HL-60 (cell line): Measurements from ENCODE around the gene IRF4.

Source experiments
- DNase-seq, 2 experiments: peaks; one replicate each; pipeline ENCODE4 v3.0.0-alpha.2; 2010 to 2020; ENCODE audit warnings: low read depth in 1 of 2, low spot score in 1 of 2
- H3K27ac ChIP-seq: fragments of 250-450 bp; sonication (Bioruptor Pico); replicated peaks from 2 replicates; pipeline ENCODE4 v1.5.1; 2020; ENCODE audit warnings: mild to moderate bottlenecking, moderate library complexity
- H3K27me3 ChIP-seq: fragments of 250-450 bp; sonication (Bioruptor Pico); 2 replicates; pipeline ENCODE4 v1.5.1; 2021; ENCODE audit warnings: mild to moderate bottlenecking, moderate library complexity; ENCODE audit not compliant: insufficient read depth, poor library complexity, severe bottlenecking
- H3K4me3 ChIP-seq: replicated peaks from 2 replicates; pipeline ENCODE4 v1.5.1; 2011; ENCODE audit warnings: mild to moderate bottlenecking, control low read depth, low read length; ENCODE audit not compliant: insufficient read depth
- GABPA ChIP-seq: IDR thresholded peaks from 2 replicates; pipeline ENCODE4 v1.6.1; 2012; ENCODE audit warnings: low read depth
- POLR2AphosphoS5 ChIP-seq: IDR thresholded peaks from 2 replicates; pipeline ENCODE4 v1.6.1; 2012; ENCODE audit warnings: low read depth
- REST ChIP-seq: IDR thresholded peaks from 2 replicates; pipeline ENCODE4 v1.6.1; 2012; ENCODE audit warnings: low read depth; ENCODE audit not compliant: insufficient replicate concordance
- SPI1 ChIP-seq: IDR thresholded peaks from 2 replicates; pipeline ENCODE4 v1.6.1; 2012; ENCODE audit warnings: low read depth, mild to moderate bottlenecking, borderline replicate concordance
- TF ChIP-seq, protein P1 (sequence below): IDR thresholded peaks from one replicate; pipeline ENCODE4 v1.5.1; 2011; ENCODE audit warnings: low read length, control low read depth, inconsistent platforms; ENCODE audit not compliant: insufficient read depth

IRF4 gene

GRCh38 chr6:352896-353470, 38.6 kb upstream of the IRF4 start:
- DNase-seq = no peak
- Histone ChIP-seq H3K27ac (no peak overlapping the region), H3K4me3 (no peak overlapping the region), H3K27me3 (no peaks in the 10 kb centered on the region)
- TF ChIP-seq SPI1 = no peak
- TF ChIP-seq, protein P1, sequence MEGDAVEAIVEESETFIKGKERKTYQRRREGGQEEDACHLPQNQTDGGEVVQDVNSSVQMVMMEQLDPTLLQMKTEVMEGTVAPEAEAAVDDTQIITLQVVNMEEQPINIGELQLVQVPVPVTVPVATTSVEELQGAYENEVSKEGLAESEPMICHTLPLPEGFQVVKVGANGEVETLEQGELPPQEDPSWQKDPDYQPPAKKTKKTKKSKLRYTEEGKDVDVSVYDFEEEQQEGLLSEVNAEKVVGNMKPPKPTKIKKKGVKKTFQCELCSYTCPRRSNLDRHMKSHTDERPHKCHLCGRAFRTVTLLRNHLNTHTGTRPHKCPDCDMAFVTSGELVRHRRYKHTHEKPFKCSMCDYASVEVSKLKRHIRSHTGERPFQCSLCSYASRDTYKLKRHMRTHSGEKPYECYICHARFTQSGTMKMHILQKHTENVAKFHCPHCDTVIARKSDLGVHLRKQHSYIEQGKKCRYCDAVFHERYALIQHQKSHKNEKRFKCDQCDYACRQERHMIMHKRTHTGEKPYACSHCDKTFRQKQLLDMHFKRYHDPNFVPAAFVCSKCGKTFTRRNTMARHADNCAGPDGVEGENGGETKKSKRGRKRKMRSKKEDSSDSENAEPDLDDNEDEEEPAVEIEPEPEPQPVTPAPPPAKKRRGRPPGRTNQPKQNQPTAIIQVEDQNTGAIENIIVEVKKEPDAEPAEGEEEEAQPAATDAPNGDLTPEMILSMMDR = no peak

GRCh38 chr6:353642-354614, 37.6 kb upstream of the IRF4 start:
- Histone ChIP-seq H3K4me3 (no peak overlapping the region), H3K27me3 (no peaks in the 10 kb centered on the region), H3K27ac (no peak overlapping the region)
- no peak for DNase-seq
- TF ChIP-seq POLR2AphosphoS5 (no peak), REST (no peak), GABPA (no peak)
- TF ChIP-seq, protein P1 = no peak

DNA sequence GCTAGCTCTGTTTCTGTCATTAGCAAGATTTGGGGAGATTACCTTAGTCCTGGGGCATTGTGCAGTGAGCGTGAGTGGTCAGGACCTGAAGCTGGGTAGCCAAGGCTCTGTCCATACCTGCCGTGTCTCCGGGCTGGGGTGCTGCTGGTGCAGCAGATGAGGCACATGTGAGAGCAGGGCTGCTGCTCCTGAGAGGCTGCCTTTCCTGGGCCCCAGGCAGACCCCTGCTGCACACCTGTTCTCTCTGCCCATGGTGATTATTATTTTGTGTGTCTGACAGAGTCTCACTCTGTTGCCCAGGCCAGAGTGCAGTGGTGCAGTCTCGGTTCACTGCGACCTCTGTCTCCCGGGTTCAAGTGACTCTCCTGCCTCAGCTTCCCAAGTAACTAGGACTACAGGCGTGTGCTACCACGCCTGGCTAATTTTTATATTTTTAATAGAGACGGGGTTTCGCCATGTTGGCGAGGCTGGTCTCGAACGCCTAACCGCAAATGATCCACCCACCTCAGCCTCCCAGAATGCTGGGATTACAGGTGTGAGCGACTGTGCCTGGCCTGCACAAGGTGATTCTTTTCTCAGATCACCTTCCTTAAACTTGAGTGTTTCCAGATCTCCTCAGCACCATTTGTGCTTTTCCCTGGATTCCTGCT, 36.8 kb upstream of the IRF4 start:
- no peak for DNase-seq
- no peaks in the 10 kb centered on the region for H3K27me3 ChIP-seq
- TF ChIP-seq POLR2AphosphoS5 (no peak), GABPA (no peak), SPI1 (no peak), REST (no peak)
- TF ChIP-seq, protein P1 = no peak
- no peak overlapping the region for H3K27ac ChIP-seq
- H3K4me3 ChIP-seq = no peak overlapping the region
